ENCODE measurements around the gene SPATA22.
"Not testable (repeated sequence)": the region's sequence is repeated elsewhere in the genome, so short reads cannot be mapped to it uniquely, and the experiment has no call there.

Gene SPATA22

GRCh38 chr17:3471599-3471998, at the start of gene SPATA22:
Gene SPATA22, minus strand, starts transcription at chr17:3471819. Its CDS starts 2,494 bp downstream, at chr17:3469325.
- DNase-seq: no peak

- DNase-seq: not testable (repeated sequence)
Measured at GRCh38 chr17:3519472-3519871, 47.9 kb upstream of the SPATA22 start.

GRCh38 chr17:3514873-3515272, 43.3 kb upstream of the SPATA22 start:
- no peak for DNase-seq

- DNase-seq: not testable (repeated sequence)
Measured at GRCh38 chr17:3514167-3514566, 42.5 kb upstream of the SPATA22 start.

GRCh38 chr17:3513305-3514035, 41.9 kb upstream of the SPATA22 start:
- peak; percentile 25 for DNase-seq

- peak; percentile 91 for DNase-seq
Measured at GRCh38 chr17:3512505-3513171, 41.0 kb upstream of the SPATA22 start.

- DNase-seq: no peak
Measured at GRCh38 chr17:3511852-3512504, 40.4 kb upstream of the SPATA22 start.

- no peak for DNase-seq
Measured at GRCh38 chr17:3510090-3510489, 38.5 kb upstream of the SPATA22 start.

- DNase-seq: no peak
Measured at GRCh38 chr17:3507869-3508268, 36.2 kb upstream of the SPATA22 start.

- no peak for DNase-seq
Measured at GRCh38 chr17:3507071-3507470, 35.5 kb upstream of the SPATA22 start.

- DNase-seq: no peak
Measured at GRCh38 chr17:3506054-3506453, 34.4 kb upstream of the SPATA22 start.

GRCh38 chr17:3505008-3505407, 33.4 kb upstream of the SPATA22 start:
- DNase-seq: no peak

GRCh38 chr17:3503285-3503684, 31.7 kb upstream of the SPATA22 start:
- DNase-seq: no peak

GRCh38 chr17:3502466-3502865, 30.8 kb upstream of the SPATA22 start:
- peak; percentile 30 for DNase-seq

GRCh38 chr17:3501344-3501743, 29.7 kb upstream of the SPATA22 start:
- no peak for DNase-seq

GRCh38 chr17:3497101-3497500, 25.5 kb upstream of the SPATA22 start:
- no peak for DNase-seq

GRCh38 chr17:3485481-3486068, 14.0 kb upstream of the SPATA22 start:
- no peak for DNase-seq

GRCh38 chr17:3482852-3483251, 11.2 kb upstream of the SPATA22 start:
- DNase-seq: no peak

- DNase-seq: no peak
Measured at GRCh38 chr17:3479988-3480387, 8.4 kb upstream of the SPATA22 start.

- DNase-seq: no peak
Measured at GRCh38 chr17:3475812-3476610, 4.4 kb upstream of the SPATA22 start, which contains the start of gene ASPA. Gene ASPA, plus strand, starts transcription at chr17:3475997. Its CDS starts 163 bp downstream, at chr17:3476160.

GRCh38 chr17:3475251-3475685, 3.6 kb upstream of the SPATA22 start:
- DNase-seq: no peak

- DNase-seq: no peak
Measured at GRCh38 chr17:3474212-3474611, 2.6 kb upstream of the SPATA22 start.
